IMR-90 (cell line): Measurements from ENCODE around the gene KLHL12.

ENCODE experiments used
- CHD1 ChIP-seq: IDR thresholded peaks from 2 replicates; pipeline ENCODE4 v1.6.1; 2012; ENCODE audit warnings: low read depth, low read length, improper control_type of control experiment
- CTCF ChIP-seq: conservative IDR thresholded peaks from 2 replicates; pipeline ENCODE4 v1.5.1; 2012; ENCODE audit warnings: mild to moderate bottlenecking, low read depth, low read length, improper control_type of control experiment
- POLR2A ChIP-seq: IDR thresholded peaks from 2 replicates; pipeline ENCODE4 v1.6.1; 2012; ENCODE audit warnings: mild to moderate bottlenecking, low read depth, low read length
- RFX5 ChIP-seq: IDR thresholded peaks from 2 replicates; pipeline ENCODE4 v1.8.0; 2012; ENCODE audit warnings: low read depth, mild to moderate bottlenecking, low read length, moderate library complexity

- TF ChIP-seq CTCF (peak; percentile 62), CHD1 (no peak), POLR2A (no peak), RFX5 (no peak)
Observed at GRCh38 chr1:202968895-202969295, 41.9 kb upstream of the KLHL12 start.
